Keratinocyte (primary cell): Measurements from ENCODE around the gene TBKBP1. TPM values are rescaled to one million over a fixed set of nuclear protein-coding genes. Genes with fewer than 3 reads are reported as not detected.

Experiments used
- DNase-seq: peaks from one replicate; pipeline ENCODE4 v3.0.0-alpha.2; 2011; ENCODE audit warnings: low read depth, missing footprints, low spot score
- FAIRE-seq: peaks from 2 replicates; lab custom pipeline; 2011; peaks lifted over from hg19 to GRCh38; lab: Jason Lieb, UNC
- H2AFZ ChIP-seq: 2 replicates; pipeline ENCODE4 v1.6.0; 2012; ENCODE audit warnings: low read length, control low read depth, inconsistent platforms; ENCODE audit not compliant: control insufficient read depth
- H3K27ac ChIP-seq: 2 replicates; pipeline ENCODE4 v1.5.1; 2011; ENCODE audit warnings: low read length; ENCODE audit not compliant: control insufficient read depth, insufficient read depth
- H3K27me3 ChIP-seq: 3 replicates; pipeline ENCODE4 v1.6.0; 2011; ENCODE audit warnings: low read length; ENCODE audit not compliant: control insufficient read depth, insufficient read depth; ENCODE audit errors: extremely low read depth
- H3K36me3 ChIP-seq, 2 experiments: 2 replicates in 1 of 2; 3 replicates in 1 of 2; pipeline ENCODE4 v1.5.1; 2011; ENCODE audit warnings: low read length in 2 of 2, mild to moderate bottlenecking in 1 of 2; ENCODE audit not compliant: control insufficient read depth in 2 of 2, insufficient read depth in 2 of 2; ENCODE audit errors: extremely low read depth in 1 of 2
- H3K4me1 ChIP-seq: 3 replicates; pipeline ENCODE4 v1.5.1; 2011; ENCODE audit warnings: low read length; ENCODE audit not compliant: control insufficient read depth, insufficient read depth; ENCODE audit errors: extremely low read depth
- H3K4me2 ChIP-seq: 3 replicates; pipeline ENCODE4 v1.6.0; 2011; ENCODE audit warnings: low read depth, low read length; ENCODE audit not compliant: control insufficient read depth, insufficient read depth; ENCODE audit errors: extremely low read depth
- H3K4me3 ChIP-seq, 3 experiments: fragments of 200-600 bp in 1 of 3; sonication (generic) in 1 of 3; 2 replicates in 2 of 3; 3 replicates in 1 of 3; pipeline ENCODE4 v1.5.1; 2011 to 2016; ENCODE audit warnings: low read length in 3 of 3, mild to moderate bottlenecking in 3 of 3, control low read depth in 2 of 3, inconsistent platforms in 1 of 3, low read depth in 1 of 3, mixed read lengths in 1 of 3, mixed run types in 1 of 3, moderate library complexity in 1 of 3; ENCODE audit not compliant: control insufficient read depth in 2 of 3, insufficient read depth in 2 of 3; ENCODE audit errors: extremely low read depth in 1 of 3
- H3K79me2 ChIP-seq: 2 replicates; pipeline ENCODE4 v1.6.0; 2012; ENCODE audit warnings: low read length; ENCODE audit not compliant: control insufficient read depth, insufficient read depth
- H3K9ac ChIP-seq: 3 replicates; pipeline ENCODE4 v1.6.0; 2011; ENCODE audit warnings: low read length; ENCODE audit not compliant: control insufficient read depth, insufficient read depth; ENCODE audit errors: extremely low read depth
- H3K9me1 ChIP-seq: 3 replicates; pipeline ENCODE4 v1.6.0; 2011; ENCODE audit warnings: low read length; ENCODE audit not compliant: control insufficient read depth, insufficient read depth; ENCODE audit errors: extremely low read depth
- H3K9me3 ChIP-seq: 2 replicates; pipeline ENCODE4 v1.5.1; 2012; ENCODE audit warnings: low read depth, low read length; ENCODE audit not compliant: control insufficient read depth
- H4K20me1 ChIP-seq: 3 replicates; pipeline ENCODE4 v1.6.0; 2011; ENCODE audit warnings: low read length; ENCODE audit not compliant: control insufficient read depth, insufficient read depth; ENCODE audit errors: extremely low read depth
- CTCF ChIP-seq, 3 experiments: IDR thresholded peaks in 1 of 3; conservative IDR thresholded peaks in 1 of 3; optimal IDR thresholded peaks in 1 of 3; 2 replicates in 2 of 3; 3 replicates in 1 of 3; pipeline versions ENCODE3 to v1.5.1; 2011; ENCODE audit warnings: low read length in 3 of 3, mild to moderate bottlenecking in 3 of 3, moderate library complexity in 2 of 3, control low read depth in 1 of 3, inconsistent platforms in 1 of 3; ENCODE audit not compliant: insufficient read depth in 2 of 3; ENCODE audit errors: extremely low read depth in 1 of 3
- EZH2 ChIP-seq: IDR thresholded peaks from one replicate; pipeline ENCODE4 v1.6.1; 2012; ENCODE audit warnings: inconsistent platforms, mild to moderate bottlenecking, low read length, moderate library complexity
- dilution Hi-C: fragments of 300-500 bp; cut with MboI; formaldehyde crosslinking; loops from one replicate; pipeline ENCODE4 v1.7.0; 2020; ENCODE audit warnings: low sequenced_read_pairs; ENCODE audit not compliant: extremely low pct_ligation_motif_present
- polyA plus RNA-seq, 5 experiments: library from polyadenylated mRNA; depleted of rRNA in 3 of 5; stranded (reverse) in 3 of 5; stranded (forward) in 1 of 5; unstranded in 1 of 5; fragments of >200 nt; gene quantifications; 1 replicate in 1 of 5; 2 replicates in 3 of 5; 3 replicates in 1 of 5; pipeline versions ENCODE4 v1.2.1 to v1.2.3, GENCODE V29; 2011 to 2012; ENCODE audit warnings: missing spikeins in 2 of 5, low read depth in 1 of 5, low replicate concordance in 1 of 5

Gene TBKBP1
- polyA plus RNA-seq, 1 donor (not counting 4 experiments of a cell fraction or from before 2014, with no cell fraction given), result 4.3 TPM

- no peak for DNase-seq
- Histone ChIP-seq H3K27ac (no peak within 1 kb of the TSS), H3K4me1 (no peaks in the 10 kb centered on the region), H3K9me1 (no peaks in the 10 kb centered on the region), H3K4me2 (peak within 1 kb of the TSS; percentile 32), H3K9ac (no peak within 1 kb of the TSS), H3K36me3 (no peaks in the 10 kb centered on the region), H3K9me3 (no peaks in the 10 kb centered on the region), H4K20me1 (no peaks in the 10 kb centered on the region), H3K27me3 (peaks cover 60% of the 10 kb centered on the region), H2AFZ (peak within 1 kb of the TSS; percentile 6), H3K4me3 (peak within 1 kb of the TSS in 1 of 3 experiments; percentile 18), H3K79me2 (no peaks in the 10 kb centered on the region)
- dilution Hi-C loops, result no loop called here
- FAIRE-seq, result no peak
- peak in 2 of 3 experiments; percentile 28 to 33 for TF ChIP-seq CTCF (optimal IDR thresholded peaks at IDR 0.05 in 1 of 3, IDR thresholded peaks at IDR 0.05 in 1 of 3, conservative IDR thresholded peaks at IDR 0.05 in 1 of 3; ENCODE audit: extremely low read depth in 1 of 3, insufficient read depth in 2 of 3, low read length in 3 of 3)
- TF ChIP-seq EZH2, result no peak
Observed at GRCh38 chr17:47733047-47733673, 39.2 kb downstream of the TBKBP1 start, which contains the start of gene TBX21. TBX21 (plus strand) TSS chr17:47733236; CDS start chr17:47733455, 219 bp downstream.

GRCh38 chr17:47733674-47734410, 39.9 kb downstream of the TBKBP1 start:
- no peak overlapping the region for H3K4me3 ChIP-seq
- no peak for DNase-seq
- TF ChIP-seq CTCF (optimal IDR thresholded peaks at IDR 0.05 in 1 of 3, IDR thresholded peaks at IDR 0.05 in 1 of 3, conservative IDR thresholded peaks at IDR 0.05 in 1 of 3; ENCODE audit: extremely low read depth in 1 of 3, insufficient read depth in 2 of 3, low read length in 3 of 3) (no peak), EZH2 (peak; percentile 96)

More at GRCh38 chr17:47733674-47734410, 39.9 kb downstream of the TBKBP1 start:
- no peak for FAIRE-seq
- no peaks in the 10 kb centered on the region for H3K9me3 ChIP-seq
- no peaks in the 10 kb centered on the region for H4K20me1 ChIP-seq
- no peaks in the 10 kb centered on the region for H3K9me1 ChIP-seq
- no peaks in the 10 kb centered on the region for H3K4me1 ChIP-seq
- H3K36me3 ChIP-seq, result no peaks in the 10 kb centered on the region
- H3K79me2 ChIP-seq, result no peaks in the 10 kb centered on the region
- peaks cover 60% of the 10 kb centered on the region for H3K27me3 ChIP-seq
- peak overlapping the region; percentile 6 for H2AFZ ChIP-seq
- H3K27ac ChIP-seq, result no peak overlapping the region
- dilution Hi-C loops, result no loop called here
- H3K9ac ChIP-seq, result no peak overlapping the region
- peak overlapping the region; percentile 32 for H3K4me2 ChIP-seq
